ENCODE data around the gene RSAD2.

Gene RSAD2

GRCh38 chr2:6874032-6874431, 3.5 kb upstream of the RSAD2 start:
- TF ChIP-seq CTCF (IDR thresholded peaks at IDR 0.05; ENCODE audit: borderline replicate concordance, insufficient read depth, low read depth, low read length) = no peak
- no peak overlapping the region for H3K4me3 ChIP-seq (ENCODE audit: low read depth, low read length)

GRCh38 chr2:6876309-6876708, 1.3 kb upstream of the RSAD2 start:
- no peak overlapping the region for H3K4me3 ChIP-seq (ENCODE audit: low read depth, low read length)
- TF ChIP-seq CTCF (IDR thresholded peaks at IDR 0.05; ENCODE audit: borderline replicate concordance, insufficient read depth, low read depth, low read length) = no peak

- H3K4me3 ChIP-seq (ENCODE audit: low read depth, low read length) = no peak overlapping the region
- TF ChIP-seq CTCF (IDR thresholded peaks at IDR 0.05; ENCODE audit: borderline replicate concordance, insufficient read depth, low read depth, low read length) = no peak
These were observed 972 bp downstream of the RSAD2 start for GRCh38 chr2:6878549-6878948.

GRCh38 chr2:6879011-6879410, 1.4 kb downstream of the RSAD2 start:
- no peak for TF ChIP-seq CTCF (IDR thresholded peaks at IDR 0.05; ENCODE audit: borderline replicate concordance, insufficient read depth, low read depth, low read length)
- H3K4me3 ChIP-seq (ENCODE audit: low read depth, low read length) = no peak overlapping the region

- no peak overlapping the region for H3K4me3 ChIP-seq (ENCODE audit: low read depth, low read length)
- no peak for TF ChIP-seq CTCF (IDR thresholded peaks at IDR 0.05; ENCODE audit: borderline replicate concordance, insufficient read depth, low read depth, low read length)
These were observed 2.7 kb downstream of the RSAD2 start for GRCh38 chr2:6880200-6880733.

GRCh38 chr2:6881046-6881445, 3.5 kb downstream of the RSAD2 start:
- TF ChIP-seq CTCF (IDR thresholded peaks at IDR 0.05; ENCODE audit: borderline replicate concordance, insufficient read depth, low read depth, low read length) = no peak
- no peak overlapping the region for H3K4me3 ChIP-seq (ENCODE audit: low read depth, low read length)

- no peak for TF ChIP-seq CTCF (IDR thresholded peaks at IDR 0.05; ENCODE audit: borderline replicate concordance, insufficient read depth, low read depth, low read length)
- no peak overlapping the region for H3K4me3 ChIP-seq (ENCODE audit: low read depth, low read length)
These were observed 3.9 kb downstream of the RSAD2 start for GRCh38 chr2:6881516-6881915.

Data from GM12875 (cell line).